ENCODE data around the gene KCNQ5. TPM values are rescaled to one million over a fixed set of nuclear protein-coding genes. Genes with fewer than 3 reads are reported as not detected.
A peak's percentile ranks its signal among the peaks of the same experiment; 100 is the strongest.

Gene KCNQ5
- total and polyA plus RNA-seq, 2 donors (not counting 1 experiment from before 2014, with no cell fraction given): 0.74 to 4.6 TPM

GRCh38 chr6:72916298-72916697, 294.4 kb downstream of the KCNQ5 start:
- TF ChIP-seq CTCF (conservative IDR thresholded peaks at IDR 0.05 in 1 of 2, IDR thresholded peaks at IDR 0.05 in 1 of 2; ENCODE audit: low read depth in 1 of 2, low read length in 2 of 2): no peak
- TF ChIP-seq EZH2 (IDR thresholded peaks at IDR 0.05; ENCODE audit: low read length, missing control alignments): no peak
- Histone ChIP-seq H3K4me3 (replicated peaks in 1 of 4; ENCODE audit: control extremely low read depth in 1 of 4, insufficient read depth in 1 of 4, low read depth in 3 of 4, low read length in 4 of 4) (no peak overlapping the region), H3K9me3 (ENCODE audit: control insufficient read depth, insufficient read depth, low read depth, low read length) (no peaks in the 10 kb centered on the region), H3K27me3 (ENCODE audit: control insufficient read depth, insufficient read depth, low read length) (no peaks in the 10 kb centered on the region), H3K27ac (ENCODE audit: insufficient read depth, low read length) (no peak overlapping the region), H4K20me1 (ENCODE audit: control insufficient read depth, extremely low read depth, insufficient read depth, low read length) (no peaks in the 10 kb centered on the region), H3K4me2 (ENCODE audit: extremely low read depth, insufficient read depth, low read length) (no peak overlapping the region), H3K4me1 (ENCODE audit: control insufficient read depth, extremely low read depth, insufficient read depth, low read length) (no peaks in the 10 kb centered on the region), H3K79me2 (ENCODE audit: control insufficient read depth, insufficient read depth, low read length) (no peaks in the 10 kb centered on the region), H3K9ac (ENCODE audit: insufficient read depth, low read length) (no peak overlapping the region), H2AFZ (ENCODE audit: low read length) (no peak overlapping the region), H3K36me3 (ENCODE audit: control insufficient read depth, insufficient read depth, low read length) (no peaks in the 10 kb centered on the region)
- no peak for DNase-seq (ENCODE audit: low read depth in 2 of 2)

GRCh38 chr6:72916906-72917305, 295.0 kb downstream of the KCNQ5 start:
- H3K4me1 ChIP-seq (ENCODE audit: control insufficient read depth, extremely low read depth, insufficient read depth, low read length): no peaks in the 10 kb centered on the region

GRCh38 chr6:72922401-72922800, 300.5 kb downstream of the KCNQ5 start:
- no peak overlapping the region for H3K9ac ChIP-seq (ENCODE audit: insufficient read depth, low read length)
- no peaks in the 10 kb centered on the region for H3K4me1 ChIP-seq (ENCODE audit: control insufficient read depth, extremely low read depth, insufficient read depth, low read length)
- no peak for TF ChIP-seq CTCF (conservative IDR thresholded peaks at IDR 0.05 in 1 of 2, IDR thresholded peaks at IDR 0.05 in 1 of 2; ENCODE audit: low read depth in 1 of 2, low read length in 2 of 2)
- no peak for TF ChIP-seq EZH2 (IDR thresholded peaks at IDR 0.05; ENCODE audit: low read length, missing control alignments)
- no peaks in the 10 kb centered on the region for H3K9me3 ChIP-seq (ENCODE audit: control insufficient read depth, insufficient read depth, low read depth, low read length)
- no peaks in the 10 kb centered on the region for H3K79me2 ChIP-seq (ENCODE audit: control insufficient read depth, insufficient read depth, low read length)
- peak in 1 of 2 donors; percentile 26 for DNase-seq (ENCODE audit: low read depth in 2 of 2)
- no peaks in the 10 kb centered on the region for H3K36me3 ChIP-seq (ENCODE audit: control insufficient read depth, insufficient read depth, low read length)
- H4K20me1 ChIP-seq (ENCODE audit: control insufficient read depth, extremely low read depth, insufficient read depth, low read length): no peaks in the 10 kb centered on the region
- H3K27me3 ChIP-seq (ENCODE audit: control insufficient read depth, insufficient read depth, low read length): no peaks in the 10 kb centered on the region
- H3K4me2 ChIP-seq (ENCODE audit: extremely low read depth, insufficient read depth, low read length): no peak overlapping the region
- no peak overlapping the region for H3K27ac ChIP-seq (ENCODE audit: insufficient read depth, low read length)
- no peak overlapping the region for H2AFZ ChIP-seq (ENCODE audit: low read length)
- H3K4me3 ChIP-seq (replicated peaks in 1 of 4; ENCODE audit: control extremely low read depth in 1 of 4, insufficient read depth in 1 of 4, low read depth in 3 of 4, low read length in 4 of 4): no peak overlapping the region

More at GRCh38 chr6:72916906-72917305, 295.0 kb downstream of the KCNQ5 start:
- Histone ChIP-seq H3K27me3 (ENCODE audit: control insufficient read depth, insufficient read depth, low read length) (no peaks in the 10 kb centered on the region), H2AFZ (ENCODE audit: low read length) (no peak overlapping the region), H3K4me2 (ENCODE audit: extremely low read depth, insufficient read depth, low read length) (no peak overlapping the region), H3K79me2 (ENCODE audit: control insufficient read depth, insufficient read depth, low read length) (no peaks in the 10 kb centered on the region), H3K4me3 (replicated peaks in 1 of 4; ENCODE audit: control extremely low read depth in 1 of 4, insufficient read depth in 1 of 4, low read depth in 3 of 4, low read length in 4 of 4) (no peak overlapping the region), H3K27ac (ENCODE audit: insufficient read depth, low read length) (no peak overlapping the region), H4K20me1 (ENCODE audit: control insufficient read depth, extremely low read depth, insufficient read depth, low read length) (no peaks in the 10 kb centered on the region), H3K9me3 (ENCODE audit: control insufficient read depth, insufficient read depth, low read depth, low read length) (no peaks in the 10 kb centered on the region), H3K36me3 (ENCODE audit: control insufficient read depth, insufficient read depth, low read length) (no peaks in the 10 kb centered on the region), H3K9ac (ENCODE audit: insufficient read depth, low read length) (no peak overlapping the region)
- TF ChIP-seq EZH2 (IDR thresholded peaks at IDR 0.05; ENCODE audit: low read length, missing control alignments): no peak
- TF ChIP-seq CTCF (conservative IDR thresholded peaks at IDR 0.05 in 1 of 2, IDR thresholded peaks at IDR 0.05 in 1 of 2; ENCODE audit: low read depth in 1 of 2, low read length in 2 of 2): no peak
- no peak for DNase-seq (ENCODE audit: low read depth in 2 of 2)
